ENCODE measurements around the gene CDYL2. TPM values are rescaled to one million over a fixed set of nuclear protein-coding genes. Genes with fewer than 3 reads are reported as not detected.
"Not testable (repeated sequence)": the region's sequence is repeated elsewhere in the genome, so short reads cannot be mapped to it uniquely, and the experiment has no call there.

CDYL2 gene
- total and polyA plus RNA-seq, 8 donors: 0.60 to 7.3 (median 1.7) TPM

DNA sequence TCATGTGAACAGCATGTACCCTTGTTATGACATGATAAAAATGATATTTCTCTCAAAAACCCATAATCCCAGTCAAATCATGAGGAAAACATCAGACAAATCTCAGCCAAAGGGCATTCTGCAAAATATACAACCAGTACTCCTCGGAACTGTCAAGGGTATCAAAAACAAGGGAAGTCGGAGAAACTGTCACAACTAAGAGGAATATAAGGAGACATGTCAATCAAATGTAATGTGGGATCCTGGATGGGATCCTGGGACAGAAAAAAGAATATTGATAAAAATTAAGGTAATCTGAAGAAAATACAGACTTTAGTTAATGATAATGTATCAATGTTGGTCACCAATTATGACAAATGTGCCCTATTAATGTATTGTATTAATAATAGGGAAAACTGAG is 15.6 kb upstream of the CDYL2 start:
- Histone ChIP-seq H3K27ac (no peak overlapping the region), H3K27me3 (peaks cover 0 to 10% (median 0%) of the 10 kb centered on the region in 3 donors), H3K4me3 (no peak overlapping the region), H3K9me3 (no peaks in the 10 kb centered on the region), H3K36me3 (no peaks in the 10 kb centered on the region), H3K4me1 (no peaks in the 10 kb centered on the region)
- no peak for DNase-seq
- TF ChIP-seq, protein P1, sequence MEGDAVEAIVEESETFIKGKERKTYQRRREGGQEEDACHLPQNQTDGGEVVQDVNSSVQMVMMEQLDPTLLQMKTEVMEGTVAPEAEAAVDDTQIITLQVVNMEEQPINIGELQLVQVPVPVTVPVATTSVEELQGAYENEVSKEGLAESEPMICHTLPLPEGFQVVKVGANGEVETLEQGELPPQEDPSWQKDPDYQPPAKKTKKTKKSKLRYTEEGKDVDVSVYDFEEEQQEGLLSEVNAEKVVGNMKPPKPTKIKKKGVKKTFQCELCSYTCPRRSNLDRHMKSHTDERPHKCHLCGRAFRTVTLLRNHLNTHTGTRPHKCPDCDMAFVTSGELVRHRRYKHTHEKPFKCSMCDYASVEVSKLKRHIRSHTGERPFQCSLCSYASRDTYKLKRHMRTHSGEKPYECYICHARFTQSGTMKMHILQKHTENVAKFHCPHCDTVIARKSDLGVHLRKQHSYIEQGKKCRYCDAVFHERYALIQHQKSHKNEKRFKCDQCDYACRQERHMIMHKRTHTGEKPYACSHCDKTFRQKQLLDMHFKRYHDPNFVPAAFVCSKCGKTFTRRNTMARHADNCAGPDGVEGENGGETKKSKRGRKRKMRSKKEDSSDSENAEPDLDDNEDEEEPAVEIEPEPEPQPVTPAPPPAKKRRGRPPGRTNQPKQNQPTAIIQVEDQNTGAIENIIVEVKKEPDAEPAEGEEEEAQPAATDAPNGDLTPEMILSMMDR (IDR thresholded peaks at IDR 0.05): no peak
- TF ChIP-seq EP300 (IDR thresholded peaks at IDR 0.05): no peak
- TF ChIP-seq POLR2AphosphoS5 (IDR thresholded peaks at IDR 0.05): no peak
- TF ChIP-seq POLR2A (IDR thresholded peaks at IDR 0.05): no peak
- 84 to 98% (median 90%) methylated on average over 2 of the region's 2 CpGs for WGBS, 5 donors
- intact Hi-C loops (cut with DNase I; ENCODE audit: low total_unique reads): no loop called here

DNA sequence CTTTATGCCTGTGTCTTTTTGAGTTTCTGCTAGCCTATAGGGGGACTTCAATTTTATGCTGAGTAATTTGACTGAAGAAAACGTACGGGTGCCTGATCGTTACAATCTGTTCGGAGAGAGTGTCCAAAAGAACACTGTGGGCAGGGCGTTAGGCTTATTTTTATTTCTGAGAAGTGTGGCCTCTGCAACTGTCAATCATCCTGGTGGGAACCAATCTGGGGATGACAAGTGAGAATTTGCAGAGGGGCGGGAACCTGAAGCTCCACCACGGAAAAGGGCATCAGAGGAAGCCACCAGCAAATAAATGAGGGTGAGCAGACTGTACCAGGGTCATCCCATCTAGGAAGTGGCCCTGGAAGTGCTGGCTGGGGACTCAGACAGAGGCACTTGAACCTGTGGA is 12.0 kb upstream of the CDYL2 start:
- DNase-seq: no peak

DNA sequence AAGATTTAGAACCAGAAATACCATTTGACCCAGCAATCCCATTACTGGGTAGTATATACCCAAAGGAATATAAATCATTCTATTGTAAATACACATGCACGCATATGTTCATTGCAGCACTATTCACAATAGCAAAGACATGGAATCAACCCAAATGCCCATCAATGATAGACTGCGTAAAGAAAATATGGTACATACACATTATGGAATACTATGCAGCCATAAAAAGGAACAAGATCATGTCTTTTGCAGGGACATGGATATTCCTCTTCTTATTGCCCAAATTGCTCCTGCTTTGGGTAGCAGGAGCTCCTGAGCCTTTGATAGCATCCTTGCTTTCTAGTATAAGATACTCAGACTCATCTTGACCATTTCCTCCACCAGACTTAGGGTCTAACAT is 10.9 kb upstream of the CDYL2 start:
- H3K4me3 ChIP-seq, DNase-seq: not testable (repeated sequence)

More for the DNA sequence above, 12.0 kb upstream of the CDYL2 start:
- intact Hi-C loops (cut with DNase I; ENCODE audit: low total_unique reads): no loop called here
- Histone ChIP-seq H3K27me3 (peaks cover 0 to 10% (median 0%) of the 10 kb centered on the region in 3 donors), H3K4me3 (no peak overlapping the region), H3K4me1 (no peaks in the 10 kb centered on the region), H3K27ac (no peak overlapping the region), H3K36me3 (no peaks in the 10 kb centered on the region), H3K9me3 (no peaks in the 10 kb centered on the region)
- WGBS, 5 donors: 76 to 87% (median 81%) methylated on average over 7 of the region's 7 CpGs
- TF ChIP-seq POLR2AphosphoS5 (IDR thresholded peaks at IDR 0.05) (no peak), EP300 (IDR thresholded peaks at IDR 0.05) (no peak), POLR2A (IDR thresholded peaks at IDR 0.05) (no peak)
- TF ChIP-seq, protein P1 (IDR thresholded peaks at IDR 0.05): no peak

DNA sequence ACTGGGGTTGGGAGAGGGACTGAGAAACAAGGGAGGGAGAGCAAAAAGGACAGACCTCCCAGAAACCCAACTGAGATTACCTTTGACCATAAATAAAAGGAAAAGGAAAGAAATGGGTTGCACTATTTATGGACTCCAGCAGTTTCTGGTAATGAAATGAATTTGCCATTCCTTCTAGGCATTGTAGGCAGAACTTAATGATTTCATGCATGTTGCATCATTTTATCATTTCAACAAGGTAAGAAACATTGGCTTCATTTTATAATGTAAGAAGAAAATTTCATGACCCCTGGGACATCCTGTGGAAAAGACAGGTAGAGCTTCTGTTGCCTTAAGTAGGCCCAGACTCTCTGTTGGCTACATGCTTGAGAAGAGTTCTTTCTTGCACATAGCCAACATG is 8.2 kb upstream of the CDYL2 start:
- TF ChIP-seq POLR2A (IDR thresholded peaks at IDR 0.05): no peak
- no peak for TF ChIP-seq EP300 (IDR thresholded peaks at IDR 0.05)
- TF ChIP-seq POLR2AphosphoS5 (IDR thresholded peaks at IDR 0.05): no peak
- TF ChIP-seq, protein P1 (IDR thresholded peaks at IDR 0.05): no peak
- intact Hi-C loops (cut with DNase I; ENCODE audit: low total_unique reads): no loop called here
- H3K4me1 ChIP-seq: no peaks in the 10 kb centered on the region

More for the DNA sequence above, 10.9 kb upstream of the CDYL2 start:
- H3K9me3 ChIP-seq; intact Hi-C loops (cut with DNase I; ENCODE audit: low total_unique reads); H3K4me1 ChIP-seq; H3K27ac ChIP-seq; H3K36me3 ChIP-seq: not testable (repeated sequence)
- WGBS, 5 donors: 87 to 98% (median 94%) methylated on average over 2 of the region's 2 CpGs
- H3K27me3 ChIP-seq: peaks cover 0 to 10% (median 0%) of the 10 kb centered on the region in 3 donors

GRCh38 chr16:80809366-80809765 is 5.0 kb upstream of the CDYL2 start:
- Histone ChIP-seq H3K9me3 (no peaks in the 10 kb centered on the region), H3K36me3 (no peaks in the 10 kb centered on the region), H3K4me1 (peaks cover 3 to 6% (median 5%) of the 10 kb centered on the region in 4 donors), H3K27ac (no peak overlapping the region), H3K27me3 (peaks cover 0 to 6% (median 0%) of the 10 kb centered on the region in 3 donors), H3K4me3 (no peak overlapping the region)
- DNase-seq: peak in 1 of 2 donors; percentile 20
- TF ChIP-seq POLR2AphosphoS5 (IDR thresholded peaks at IDR 0.05) (no peak), POLR2A (IDR thresholded peaks at IDR 0.05) (no peak), EP300 (IDR thresholded peaks at IDR 0.05) (no peak)
- TF ChIP-seq, protein P1 (IDR thresholded peaks at IDR 0.05): no peak
- intact Hi-C loops (cut with DNase I; ENCODE audit: low total_unique reads): loop anchor here (10.0 kb wide), 1 partner anchor 265 kb away; the partner anchor contains the start of gene DYNLRB2
- WGBS, 5 donors: 73 to 92% (median 81%) methylated on average over 2 of the region's 2 CpGs

More for the DNA sequence above, 8.2 kb upstream of the CDYL2 start:
- DNase-seq: no peak
- Histone ChIP-seq H3K36me3 (no peaks in the 10 kb centered on the region), H3K27ac (no peak overlapping the region), H3K27me3 (peaks cover 0 to 6% (median 0%) of the 10 kb centered on the region in 3 donors), H3K4me3 (no peak overlapping the region), H3K9me3 (no peaks in the 10 kb centered on the region)

Data from stomach (tissue), 9 donors.